Thymus (tissue), 11 donors: ENCODE measurements around the gene LYRM1. TPM values are rescaled to one million over a fixed set of nuclear protein-coding genes. Genes with fewer than 3 reads are reported as not detected.
A peak's percentile ranks its signal among the peaks of the same experiment; 100 is the strongest.
"Not testable (repeated sequence)": the region's sequence is repeated elsewhere in the genome, so short reads cannot be mapped to it uniquely, and the experiment has no call there.

ENCODE experiments used
- DNase-seq, 9 donors: peaks; one replicate each; pipeline ENCODE4 v3.0.0-alpha.2; 2013; ENCODE audit warnings: low spot score in 9 of 9, low read depth in 6 of 9, missing footprints in 1 of 9
- H3K27ac ChIP-seq, 2 donors: one replicate each; pipeline ENCODE4 v1.5.1; 2013; ENCODE audit warnings: control low read depth in 1 of 2, low read depth in 1 of 2, low read length in 1 of 2, mild to moderate bottlenecking in 1 of 2, moderate library complexity in 1 of 2
- H3K27me3 ChIP-seq, 2 donors: one replicate each; pipeline ENCODE4 v1.5.1; 2013; ENCODE audit warnings: low read length in 1 of 2; ENCODE audit not compliant: control insufficient read depth in 2 of 2, insufficient read depth in 1 of 2
- H3K36me3 ChIP-seq, 2 donors: one replicate each; pipeline ENCODE4 v1.5.1; 2013; ENCODE audit warnings: low read length in 1 of 2, mild to moderate bottlenecking in 1 of 2, moderate library complexity in 1 of 2; ENCODE audit not compliant: control insufficient read depth in 2 of 2, insufficient read depth in 2 of 2
- H3K4me1 ChIP-seq, 2 donors: one replicate each; pipeline ENCODE4 v1.5.1; 2013; ENCODE audit warnings: low read length in 2 of 2; ENCODE audit not compliant: control insufficient read depth in 2 of 2, insufficient read depth in 2 of 2
- H3K4me3 ChIP-seq, 2 donors: one replicate each; pipeline ENCODE4 v1.5.1; 2013; ENCODE audit warnings: low read length in 2 of 2, control low read depth in 1 of 2, mild to moderate bottlenecking in 1 of 2
- H3K9me3 ChIP-seq, 2 donors: one replicate each; pipeline ENCODE4 v1.5.1; 2013; ENCODE audit warnings: low read length in 1 of 2, mild to moderate bottlenecking in 1 of 2; ENCODE audit not compliant: control insufficient read depth in 2 of 2, insufficient read depth in 1 of 2
- WGBS: extraction: QIAGEN DNeasy Blood & Tissue Kit; methylation state at CpG from one replicate; pipeline ENCODE4 v1.1.7; 2013; 5-methylcytosine and 5-hydroxymethylcytosine counted together
- polyA plus RNA-seq: library from polyadenylated mRNA; stranded (reverse); fragments of 200-250 nt; gene quantifications from one replicate; pipeline ENCODE4 v1.2.3, GENCODE V29; 2013
- total RNA-seq: library from RNA; stranded (reverse); fragments of 120-200 nt; gene quantifications from one replicate; pipeline ENCODE4 v1.2.4, GENCODE V29; 2013
- donor health status: healthy.

Gene LYRM1
- total and polyA plus RNA-seq, 2 donors = 32.3 to 53.3 TPM

DNA sequence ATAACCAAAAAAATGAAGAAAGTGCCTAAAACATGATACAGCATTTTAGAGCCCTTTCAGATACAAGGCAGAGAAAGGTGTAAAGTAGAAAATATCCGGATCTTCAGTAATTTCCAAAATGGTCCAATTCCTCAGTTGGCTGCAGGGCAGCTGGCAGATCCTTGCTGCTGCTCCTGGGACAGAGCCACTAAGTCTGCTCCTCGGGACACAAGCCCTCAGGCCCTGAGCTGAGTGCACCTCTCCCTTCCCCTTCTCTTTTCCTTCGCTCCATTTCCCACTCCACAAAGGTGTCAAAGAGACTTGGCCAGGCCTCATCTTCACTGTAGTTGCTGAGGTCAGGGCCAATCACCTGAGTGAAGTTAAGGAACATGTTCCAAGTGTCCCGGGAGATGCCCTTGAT is 40.9 kb upstream of the LYRM1 start:
- 94% methylated on average over 4 of the region's 4 CpGs for WGBS
- Histone ChIP-seq H3K27ac (no peak overlapping the region), H3K36me3 (peaks cover 7 to 20% of the 10 kb centered on the region in 2 donors)

DNA sequence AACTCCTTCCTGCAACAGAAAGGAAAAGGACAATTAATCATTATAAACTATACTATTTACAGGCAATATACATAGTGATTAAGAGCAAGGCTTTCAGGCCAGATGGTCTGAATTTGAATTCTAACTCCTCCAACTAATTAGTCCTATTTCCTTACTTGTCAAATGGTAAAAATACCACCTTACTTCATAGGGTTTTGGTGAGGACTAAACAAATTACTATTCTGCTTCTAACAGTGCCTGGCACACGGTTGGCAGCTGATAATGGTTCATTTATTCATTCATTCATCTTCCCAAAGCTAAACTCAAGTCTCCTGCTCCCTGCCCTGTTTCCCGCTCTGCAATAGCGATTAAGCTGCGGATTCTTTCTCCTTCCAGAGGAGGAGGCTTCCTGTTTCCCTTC is 40.2 kb upstream of the LYRM1 start:
- Histone ChIP-seq H3K27me3 (no peaks in the 10 kb centered on the region), H3K9me3 (no peaks in the 10 kb centered on the region), H3K36me3 (peaks cover 7 to 20% of the 10 kb centered on the region in 2 donors), H3K27ac (no peak overlapping the region), H3K4me1 (no peaks in the 10 kb centered on the region), H3K4me3 (no peak overlapping the region)
- WGBS = 98% methylated on average over 4 of the region's 4 CpGs
- DNase-seq = no peak

More for the DNA sequence above, 40.9 kb upstream of the LYRM1 start:
- Histone ChIP-seq H3K9me3 (no peaks in the 10 kb centered on the region), H3K27me3 (no peaks in the 10 kb centered on the region), H3K4me3 (no peak overlapping the region), H3K4me1 (no peaks in the 10 kb centered on the region)
- no peak for DNase-seq

DNA sequence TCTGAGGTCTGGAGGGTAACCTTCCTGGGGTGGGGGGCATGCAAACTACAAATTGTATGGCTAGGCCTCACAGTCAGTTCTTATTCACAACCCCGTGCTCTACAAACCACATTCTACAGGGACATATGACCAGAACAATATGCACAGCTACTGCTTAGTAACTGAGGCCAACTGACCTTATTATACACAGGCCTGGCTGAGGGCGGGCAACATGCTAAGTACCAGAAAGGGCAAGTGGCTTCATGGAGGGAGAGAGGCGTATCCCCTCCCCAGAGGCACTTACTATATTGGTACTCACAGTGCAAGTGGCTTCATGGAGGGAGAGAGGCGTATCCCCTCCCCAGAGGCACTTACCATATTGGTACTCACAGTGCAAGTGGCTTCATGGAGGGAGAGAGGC is 39.6 kb upstream of the LYRM1 start:
- not testable (repeated sequence) for H3K4me1 ChIP-seq, H3K4me3 ChIP-seq, H3K27ac ChIP-seq, H3K9me3 ChIP-seq, DNase-seq, H3K27me3 ChIP-seq
- 97% methylated on average over 4 of the region's 4 CpGs for WGBS
- peaks cover 7 to 20% of the 10 kb centered on the region in 2 donors for H3K36me3 ChIP-seq

DNA sequence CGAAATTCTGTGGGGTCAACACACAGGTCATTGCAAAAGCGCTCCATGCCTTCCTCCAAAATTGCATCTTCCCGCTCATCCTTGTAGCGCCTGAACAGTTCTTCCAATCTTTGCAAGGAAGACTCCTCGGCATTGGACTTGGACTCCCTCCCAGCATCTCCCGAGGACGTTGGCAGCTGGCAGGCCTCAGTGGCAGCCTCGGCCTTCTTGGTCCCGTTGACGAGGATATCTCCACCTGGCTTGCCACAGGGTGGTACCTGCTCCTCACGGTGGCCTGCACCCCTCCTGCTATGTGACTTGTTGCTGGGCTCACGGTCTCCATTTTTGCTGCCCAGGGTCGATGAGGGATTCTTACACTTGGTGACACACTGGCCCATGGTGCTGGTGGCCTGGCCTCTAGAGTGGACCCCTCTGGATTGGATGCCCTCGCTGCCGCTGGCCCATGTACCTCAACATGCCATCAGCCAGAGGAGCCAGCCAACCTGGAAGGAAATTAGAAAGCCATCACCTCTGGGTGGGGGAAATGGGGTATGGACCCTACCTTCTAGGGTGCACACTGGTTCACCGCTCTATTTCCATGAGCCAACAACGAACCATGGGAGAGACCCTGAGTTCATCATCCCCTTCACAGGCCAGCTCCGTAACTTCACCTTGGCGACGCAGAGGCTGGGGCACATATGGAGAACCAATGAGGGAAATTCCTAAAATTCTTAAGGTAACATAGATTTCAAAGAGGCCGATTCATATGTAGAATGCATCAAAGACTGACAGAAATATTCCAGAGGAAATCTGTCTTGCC is 38.2 kb upstream of the LYRM1 start:
- H3K4me1 ChIP-seq = no peaks in the 10 kb centered on the region
- no peaks in the 10 kb centered on the region for H3K27me3 ChIP-seq
- DNase-seq = no peak
- H3K36me3 ChIP-seq = peaks cover 7 to 20% of the 10 kb centered on the region in 2 donors
- no peaks in the 10 kb centered on the region for H3K9me3 ChIP-seq
- no peak overlapping the region for H3K4me3 ChIP-seq
- 98% methylated on average over 21 of the region's 21 CpGs for WGBS
- no peak overlapping the region for H3K27ac ChIP-seq

DNA sequence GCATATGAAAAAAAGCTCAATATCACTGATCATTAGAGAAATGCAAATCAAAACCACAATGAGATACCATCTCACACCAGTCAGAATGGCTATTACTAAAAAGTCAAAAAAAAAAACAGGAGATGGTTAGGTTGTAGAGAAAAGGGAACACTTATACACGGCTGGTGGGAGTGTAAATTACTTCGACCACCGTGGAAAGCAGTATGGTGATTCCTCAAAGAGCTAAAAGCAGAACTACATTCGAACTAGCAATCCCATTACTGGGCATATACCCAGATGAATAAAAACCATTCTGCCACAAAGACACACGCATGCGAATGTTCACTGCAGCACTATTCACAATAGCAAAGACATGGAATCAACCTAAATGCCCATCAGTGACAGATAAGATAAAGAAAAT is 36.2 kb upstream of the LYRM1 start:
- 94% methylated on average over 6 of the region's 6 CpGs for WGBS

DNA sequence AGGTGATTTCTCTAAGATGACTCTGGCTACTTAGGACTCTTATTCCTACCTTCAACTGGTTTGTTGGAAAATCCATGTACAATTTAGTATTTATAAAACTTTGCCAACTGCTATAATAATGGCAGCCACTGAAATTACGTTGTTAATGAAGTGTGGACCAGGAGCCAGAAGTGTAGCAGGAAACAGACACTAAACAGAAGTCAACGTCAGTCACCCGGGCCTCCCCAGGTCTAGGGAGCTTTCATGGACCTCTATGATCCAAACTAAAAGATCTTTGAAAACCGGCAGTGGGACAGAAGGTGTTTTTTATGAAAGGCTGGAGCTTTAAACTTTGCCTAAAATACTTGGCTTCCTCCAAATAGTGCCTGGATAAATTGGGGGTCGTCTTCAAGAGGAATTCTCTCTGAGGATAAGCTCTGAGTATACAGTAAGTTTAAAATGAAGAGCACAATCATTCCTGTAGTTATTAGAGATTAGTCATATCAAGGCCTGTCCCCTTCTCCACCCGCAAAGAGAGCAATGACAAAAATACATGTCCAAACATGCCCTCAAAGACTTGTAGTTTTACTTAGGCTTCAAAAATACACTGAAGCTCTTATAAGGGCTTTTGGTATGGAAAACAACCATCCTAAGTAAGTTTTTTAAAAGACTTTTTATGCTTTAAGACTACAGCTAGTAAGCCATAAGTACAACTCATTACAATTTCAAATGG is 35.0 kb upstream of the LYRM1 start:
- 94% methylated on average over 6 of the region's 6 CpGs for WGBS
- H3K27ac ChIP-seq = no peak overlapping the region
- H3K4me3 ChIP-seq = no peak overlapping the region
- DNase-seq = no peak
- no peaks in the 10 kb centered on the region for H3K27me3 ChIP-seq
- no peaks in the 10 kb centered on the region for H3K4me1 ChIP-seq
- no peaks in the 10 kb centered on the region for H3K9me3 ChIP-seq
- H3K36me3 ChIP-seq = peaks cover 0 to 14% of the 10 kb centered on the region in 2 donors

More for the DNA sequence above, 36.2 kb upstream of the LYRM1 start:
- not testable (repeated sequence) for H3K27ac ChIP-seq, DNase-seq, H3K27me3 ChIP-seq, H3K4me1 ChIP-seq, H3K4me3 ChIP-seq, H3K9me3 ChIP-seq
- peaks cover 7 to 20% of the 10 kb centered on the region in 2 donors for H3K36me3 ChIP-seq

DNA sequence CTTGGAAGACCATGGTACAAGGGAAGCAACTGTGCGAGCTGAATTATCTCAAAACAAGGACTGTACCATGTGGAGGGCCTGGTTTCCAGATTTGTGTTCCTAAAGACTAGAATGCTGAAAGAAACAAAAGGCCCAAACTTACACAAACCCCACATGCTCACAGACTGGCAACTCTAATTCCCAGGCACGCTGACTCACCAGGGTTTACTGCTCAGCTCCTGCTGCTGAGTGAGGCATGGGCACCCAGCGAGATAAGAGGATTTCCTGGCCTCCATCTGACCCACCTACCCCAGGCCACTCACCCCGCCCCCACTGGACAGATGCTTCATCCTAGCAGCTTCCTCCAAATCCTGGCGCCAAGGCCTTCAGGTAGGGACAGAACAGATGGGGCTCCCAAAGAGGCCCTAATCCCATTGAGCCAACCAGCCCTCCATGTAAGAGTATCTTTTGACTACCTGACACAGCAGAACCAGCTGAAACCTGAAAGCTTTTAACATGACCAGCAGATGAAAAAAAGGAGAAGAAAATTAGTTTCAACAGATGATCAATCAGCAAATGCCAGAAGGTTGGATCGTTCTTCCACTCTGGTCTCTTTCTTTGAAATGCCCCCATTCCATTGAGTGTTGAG is 34.3 kb upstream of the LYRM1 start:
- WGBS = 93% methylated on average over 6 of the region's 6 CpGs
- no peak for DNase-seq
- H3K4me1 ChIP-seq = no peaks in the 10 kb centered on the region

DNA sequence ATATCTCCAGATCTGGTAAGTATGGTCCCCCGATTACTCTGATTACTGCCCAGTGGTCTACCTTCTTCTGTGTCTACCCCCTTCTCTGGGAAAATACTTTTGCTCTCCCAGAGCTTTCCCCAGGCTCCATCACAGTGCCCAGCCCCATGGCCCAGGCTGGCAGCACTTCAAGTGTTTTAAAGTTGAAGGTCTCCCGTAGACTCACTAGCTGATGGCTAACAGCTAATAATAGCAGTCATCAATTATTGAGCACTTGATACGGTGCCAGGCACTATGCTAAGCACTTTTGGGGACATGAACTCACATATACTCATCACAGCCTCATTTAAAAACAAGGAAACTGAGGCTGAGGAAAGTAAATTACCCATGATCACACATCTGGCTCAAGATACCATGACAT is 33.8 kb upstream of the LYRM1 start:
- WGBS = 96% methylated on average over 3 of the region's 3 CpGs

More for the DNA sequence above, 34.3 kb upstream of the LYRM1 start:
- Histone ChIP-seq H3K27ac (peak overlapping the region in 1 of 2 donors; percentile 31), H3K36me3 (peaks cover 0 to 10% of the 10 kb centered on the region in 2 donors), H3K27me3 (no peaks in the 10 kb centered on the region), H3K4me3 (no peak overlapping the region), H3K9me3 (no peaks in the 10 kb centered on the region)

DNA sequence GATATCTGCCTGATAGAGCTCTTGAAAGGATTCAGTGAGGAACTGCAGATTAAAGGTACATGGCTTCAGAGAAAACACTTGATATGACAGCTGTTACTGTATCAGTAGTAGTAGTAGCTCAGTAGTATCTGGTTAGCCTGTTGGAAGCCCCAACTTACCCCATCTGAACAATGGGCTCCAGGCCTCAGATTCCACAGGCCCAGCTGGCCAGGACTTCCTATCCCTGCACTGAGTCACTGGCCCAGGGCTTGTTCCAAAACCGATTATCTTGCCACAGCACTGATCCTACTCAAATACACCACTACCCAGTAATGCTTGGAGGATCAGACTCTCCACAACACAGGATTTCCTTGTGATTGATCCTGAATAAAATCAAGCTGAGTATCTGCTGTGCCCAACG is 33.0 kb upstream of the LYRM1 start:
- peaks cover 0 to under 1% of the 10 kb centered on the region in 2 donors for H3K36me3 ChIP-seq
- H3K27me3 ChIP-seq = no peaks in the 10 kb centered on the region
- H3K9me3 ChIP-seq = no peaks in the 10 kb centered on the region
- H3K4me1 ChIP-seq = peaks cover 0 to 7% of the 10 kb centered on the region in 2 donors
- no peak overlapping the region for H3K4me3 ChIP-seq
- no peak overlapping the region for H3K27ac ChIP-seq
- no peak for DNase-seq
- 93% methylated on average over 2 of the region's 2 CpGs for WGBS

More for the DNA sequence above, 33.8 kb upstream of the LYRM1 start:
- Histone ChIP-seq H3K9me3 (no peaks in the 10 kb centered on the region), H3K36me3 (peaks cover 0 to 8% of the 10 kb centered on the region in 2 donors), H3K27ac (no peak overlapping the region), H3K27me3 (no peaks in the 10 kb centered on the region), H3K4me3 (no peak overlapping the region), H3K4me1 (peaks cover 0 to under 1% of the 10 kb centered on the region in 2 donors)
- DNase-seq = no peak
